Uterus (tissue), 4 donors: ENCODE measurements around the gene PLA2G5. TPM values are rescaled to one million over a fixed set of nuclear protein-coding genes. Genes with fewer than 3 reads are reported as not detected.

Source experiments
- DNase-seq, 2 donors: peaks; one replicate each; pipeline ENCODE4 v3.0.0-alpha.2; 2019 to 2020
- H3K27ac ChIP-seq, 2 donors: fragments of 200-600 bp; sonication (generic); 1 replicate in 1 of 2; 2 replicates in 1 of 2; pipeline ENCODE4 v1.5.1; 2016 to 2018
- H3K27me3 ChIP-seq, 2 donors: fragments of 200-600 bp; sonication (generic); one replicate each; pipeline ENCODE4 v1.5.1; 2018 to 2019; ENCODE audit warnings: control low read depth in 1 of 2
- H3K36me3 ChIP-seq, 2 donors: fragments of 200-600 bp; sonication (generic); one replicate each; pipeline ENCODE4 v1.5.1; 2019; ENCODE audit warnings: control low read depth in 1 of 2
- H3K4me1 ChIP-seq, 2 donors: fragments of 200-600 bp; sonication (generic); one replicate each; pipeline ENCODE4 v1.5.1; 2018 to 2019; ENCODE audit warnings: control low read depth in 1 of 2
- H3K4me3 ChIP-seq, 2 donors: fragments of 200-600 bp; sonication (generic); 1 replicate in 1 of 2; 2 replicates in 1 of 2; pipeline ENCODE4 v1.5.1; 2018 to 2019; ENCODE audit warnings: mild to moderate bottlenecking in 1 of 2
- H3K9me3 ChIP-seq, 2 donors: fragments of 200-600 bp; sonication (generic); one replicate each; pipeline ENCODE4 v1.5.1; 2019; ENCODE audit warnings: control low read depth in 1 of 2
- CTCF ChIP-seq, 4 experiments: fragments of 200-600 bp in 2 of 4; fragments of 450-650 bp in 2 of 4; sonication (generic) in 2 of 4; IDR thresholded peaks; one replicate each; pipeline ENCODE4 v1.5.1; 2016 to 2019; ENCODE audit warnings: antibody characterized with exemption in 4 of 4, mild to moderate bottlenecking in 2 of 4, moderate library complexity in 1 of 4
- POLR2A ChIP-seq, 2 donors: fragments of 450-650 bp; IDR thresholded peaks; one replicate each; pipeline ENCODE4 v1.6.1; 2016; ENCODE audit warnings: antibody characterized with exemption in 2 of 2, mild to moderate bottlenecking in 1 of 2, moderate library complexity in 1 of 2
- intact Hi-C: fragments of 100-400 bp; cut with DNase I; formaldehyde crosslinking; loops from one replicate; pipeline ENCODE4 v1.15.1; 2023; ENCODE audit warnings: low total_unique reads
- total RNA-seq, 4 donors: library from RNA; depleted of rRNA in 3 of 4; stranded (reverse); fragments of >200 nt in 3 of 4; gene quantifications; one replicate each; pipeline versions ENCODE4 v1.1.0 to v1.2.4, GENCODE V29; 2014 to 2023
- donor health status: DM: yes; HTN: yes; CAD: no.

The PLA2G5 gene
- total RNA-seq, 4 donors from 2014 or later = 3.1 TPM; not detected in 3

- no peak overlapping the region for H3K4me3 ChIP-seq
- no peaks in the 10 kb centered on the region for H3K27me3 ChIP-seq
- intact Hi-C loops = no loop called here
- no peaks in the 10 kb centered on the region for H3K9me3 ChIP-seq
- no peaks in the 10 kb centered on the region for H3K4me1 ChIP-seq
- H3K27ac ChIP-seq = no peak overlapping the region
- no peaks in the 10 kb centered on the region for H3K36me3 ChIP-seq
- DNase-seq = no peak
- TF ChIP-seq POLR2A (IDR thresholded peaks at IDR 0.05) = no peak
- no peak for TF ChIP-seq CTCF (IDR thresholded peaks at IDR 0.05)
Measured at GRCh38 chr1:20089328-20090077, 19.5 kb downstream of the PLA2G5 start.

GRCh38 chr1:20090119-20090518, 20.1 kb downstream of the PLA2G5 start:
- no peaks in the 10 kb centered on the region for H3K4me1 ChIP-seq
- no peak overlapping the region for H3K4me3 ChIP-seq
- no peak overlapping the region for H3K27ac ChIP-seq
- no peaks in the 10 kb centered on the region for H3K27me3 ChIP-seq
- H3K36me3 ChIP-seq = no peaks in the 10 kb centered on the region
- intact Hi-C loops = no loop called here
- TF ChIP-seq CTCF (IDR thresholded peaks at IDR 0.05) = no peak
- DNase-seq = no peak
- no peaks in the 10 kb centered on the region for H3K9me3 ChIP-seq

GRCh38 chr1:20090641-20091040, 20.6 kb downstream of the PLA2G5 start:
- no peak for DNase-seq
- no peak overlapping the region for H3K4me3 ChIP-seq
- no peak for TF ChIP-seq POLR2A (IDR thresholded peaks at IDR 0.05)
- no peak for TF ChIP-seq CTCF (IDR thresholded peaks at IDR 0.05)

GRCh38 chr1:20093303-20093702, 23.3 kb downstream of the PLA2G5 start:
- no peaks in the 10 kb centered on the region for H3K36me3 ChIP-seq
- H3K9me3 ChIP-seq = no peaks in the 10 kb centered on the region
- intact Hi-C loops = no loop called here
- H3K27me3 ChIP-seq = no peaks in the 10 kb centered on the region
- peak overlapping the region; percentile 59 to 67 for H3K27ac ChIP-seq
- DNase-seq = no peak
- TF ChIP-seq CTCF (IDR thresholded peaks at IDR 0.05) (no peak), POLR2A (IDR thresholded peaks at IDR 0.05) (no peak)
- no peaks in the 10 kb centered on the region for H3K4me1 ChIP-seq
- no peak overlapping the region for H3K4me3 ChIP-seq

More at GRCh38 chr1:20090641-20091040, 20.6 kb downstream of the PLA2G5 start:
- intact Hi-C loops = no loop called here
- no peaks in the 10 kb centered on the region for H3K9me3 ChIP-seq
- H3K36me3 ChIP-seq = no peaks in the 10 kb centered on the region
- no peaks in the 10 kb centered on the region for H3K27me3 ChIP-seq
- H3K4me1 ChIP-seq = no peaks in the 10 kb centered on the region
- no peak overlapping the region for H3K27ac ChIP-seq

- H3K9me3 ChIP-seq = no peaks in the 10 kb centered on the region
- H3K36me3 ChIP-seq = no peaks in the 10 kb centered on the region
- intact Hi-C loops = no loop called here
- peak; percentile 70 to 79 for DNase-seq
- H3K4me1 ChIP-seq = no peaks in the 10 kb centered on the region
- TF ChIP-seq POLR2A (IDR thresholded peaks at IDR 0.05) (no peak), CTCF (IDR thresholded peaks at IDR 0.05) (no peak)
- H3K27me3 ChIP-seq = no peaks in the 10 kb centered on the region
- H3K4me3 ChIP-seq = no peak overlapping the region
- H3K27ac ChIP-seq = peak overlapping the region; percentile 59 to 67
Measured at GRCh38 chr1:20093940-20094391, 24.0 kb downstream of the PLA2G5 start.
